ENCODE results near the gene MICAL2.

MICAL2 gene

GRCh38 chr11:12260731-12261521 lies 150.5 kb downstream of the MICAL2 start:
- DNase-seq = no peak

GRCh38 chr11:12261551-12261950 lies 151.2 kb downstream of the MICAL2 start:
- no peak for DNase-seq

- DNase-seq = no peak
Measured at GRCh38 chr11:12263141-12263693, 152.8 kb downstream of the MICAL2 start.

- no peak for DNase-seq
Measured at GRCh38 chr11:12264361-12264760, 154.0 kb downstream of the MICAL2 start.

GRCh38 chr11:12266132-12266531 lies 155.7 kb downstream of the MICAL2 start:
- DNase-seq = no peak

- DNase-seq = no peak
Measured at GRCh38 chr11:12266943-12267342, 156.6 kb downstream of the MICAL2 start.

GRCh38 chr11:12267921-12268320 lies 157.5 kb downstream of the MICAL2 start:
- DNase-seq = no peak

GRCh38 chr11:12269104-12269441 lies 158.7 kb downstream of the MICAL2 start:
- DNase-seq = no peak

- DNase-seq = no peak
Measured at GRCh38 chr11:12269446-12270214, 159.2 kb downstream of the MICAL2 start.

GRCh38 chr11:12270215-12270797 lies 159.9 kb downstream of the MICAL2 start:
- no peak for DNase-seq

- DNase-seq = no peak
Measured at GRCh38 chr11:12270817-12271216, 160.4 kb downstream of the MICAL2 start.

- DNase-seq = no peak
Measured at GRCh38 chr11:12271241-12271640, 160.9 kb downstream of the MICAL2 start.

GRCh38 chr11:12271826-12272366 lies 161.5 kb downstream of the MICAL2 start:
- no peak for DNase-seq

- no peak for DNase-seq
Measured at GRCh38 chr11:12272821-12273617, 162.6 kb downstream of the MICAL2 start.

- DNase-seq = no peak
Measured at GRCh38 chr11:12273618-12273995, 163.2 kb downstream of the MICAL2 start.

- DNase-seq = no peak
Measured at GRCh38 chr11:12274056-12274455, 163.7 kb downstream of the MICAL2 start.

GRCh38 chr11:12274558-12275197 lies 164.3 kb downstream of the MICAL2 start:
- no peak for DNase-seq

- DNase-seq = no peak
Measured at GRCh38 chr11:12275818-12276217, 165.4 kb downstream of the MICAL2 start.

- DNase-seq = no peak
Measured at GRCh38 chr11:12276356-12276755, 166.0 kb downstream of the MICAL2 start.

GRCh38 chr11:12276831-12277475 lies 166.6 kb downstream of the MICAL2 start:
- DNase-seq = no peak
